DND-41 (cell line): Measurements from ENCODE around the gene PCID2.

Experiments
- EZH2 ChIP-seq: IDR thresholded peaks from 3 replicates; pipeline ENCODE4 v1.6.1; 2012; ENCODE audit warnings: borderline replicate concordance, low read depth, mild to moderate bottlenecking, moderate library complexity, low read length, inconsistent platforms; ENCODE audit not compliant: severe bottlenecking
- TF ChIP-seq, protein P1 (sequence below): IDR thresholded peaks from 2 replicates; pipeline ENCODE4 v1.5.1; 2012; ENCODE audit warnings: borderline replicate concordance, low read length, moderate library complexity, mild to moderate bottlenecking; ENCODE audit not compliant: poor library complexity, severe bottlenecking; ENCODE audit errors: extremely low read depth

DNA sequence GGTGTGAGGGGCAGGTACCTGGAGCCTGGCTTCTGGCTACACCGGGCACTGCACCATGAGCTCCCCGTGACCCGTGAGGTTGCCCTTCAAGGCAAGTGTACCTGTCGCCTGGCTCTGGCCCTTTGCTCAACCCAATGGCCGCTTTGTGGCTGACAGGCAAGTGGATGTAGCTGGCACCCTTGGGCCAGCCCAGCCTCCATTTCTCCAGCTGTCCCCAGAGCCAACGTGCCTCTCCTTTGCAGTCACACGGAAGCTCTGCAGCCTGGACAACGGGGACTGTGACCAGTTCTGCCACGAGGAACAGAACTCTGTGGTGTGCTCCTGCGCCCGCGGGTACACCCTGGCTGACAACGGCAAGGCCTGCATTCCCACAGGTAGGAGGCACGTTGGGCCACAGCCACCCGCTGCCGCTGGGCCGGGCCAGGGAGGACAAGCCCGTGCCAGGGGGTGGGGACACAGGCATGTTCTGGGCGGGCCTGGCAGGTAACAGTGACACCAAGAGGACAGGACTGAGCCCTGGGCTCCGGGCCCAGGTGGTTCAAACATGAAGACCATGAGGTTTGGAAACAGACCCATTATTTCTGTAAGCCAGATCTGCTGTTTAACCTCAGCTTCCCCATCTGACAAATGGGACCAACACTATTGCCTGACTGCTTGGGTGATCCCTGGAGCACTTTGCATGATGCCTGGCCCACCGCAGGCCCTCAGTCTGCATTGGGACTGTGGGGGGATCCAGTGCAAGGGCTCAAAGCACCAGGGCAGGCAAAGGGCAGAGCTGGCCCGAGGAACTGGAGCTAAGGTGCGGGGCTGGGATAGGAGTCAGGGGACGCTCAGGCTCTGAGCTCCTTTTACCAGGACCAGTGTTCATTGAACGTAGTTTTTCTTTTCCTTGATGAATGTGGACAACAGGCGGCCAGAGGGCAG, 67.5 kb downstream of the PCID2 start:
- TF ChIP-seq, protein P1, sequence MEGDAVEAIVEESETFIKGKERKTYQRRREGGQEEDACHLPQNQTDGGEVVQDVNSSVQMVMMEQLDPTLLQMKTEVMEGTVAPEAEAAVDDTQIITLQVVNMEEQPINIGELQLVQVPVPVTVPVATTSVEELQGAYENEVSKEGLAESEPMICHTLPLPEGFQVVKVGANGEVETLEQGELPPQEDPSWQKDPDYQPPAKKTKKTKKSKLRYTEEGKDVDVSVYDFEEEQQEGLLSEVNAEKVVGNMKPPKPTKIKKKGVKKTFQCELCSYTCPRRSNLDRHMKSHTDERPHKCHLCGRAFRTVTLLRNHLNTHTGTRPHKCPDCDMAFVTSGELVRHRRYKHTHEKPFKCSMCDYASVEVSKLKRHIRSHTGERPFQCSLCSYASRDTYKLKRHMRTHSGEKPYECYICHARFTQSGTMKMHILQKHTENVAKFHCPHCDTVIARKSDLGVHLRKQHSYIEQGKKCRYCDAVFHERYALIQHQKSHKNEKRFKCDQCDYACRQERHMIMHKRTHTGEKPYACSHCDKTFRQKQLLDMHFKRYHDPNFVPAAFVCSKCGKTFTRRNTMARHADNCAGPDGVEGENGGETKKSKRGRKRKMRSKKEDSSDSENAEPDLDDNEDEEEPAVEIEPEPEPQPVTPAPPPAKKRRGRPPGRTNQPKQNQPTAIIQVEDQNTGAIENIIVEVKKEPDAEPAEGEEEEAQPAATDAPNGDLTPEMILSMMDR = no peak
- no peak for TF ChIP-seq EZH2
